ENCODE measurements around the gene ATP8A1. TPM values are rescaled to one million over a fixed set of nuclear protein-coding genes. Genes with fewer than 3 reads are reported as not detected.

ATP8A1 gene
- total and polyA plus RNA-seq, 12 donors, result 14.4 to 58.3 (median 27.7) TPM

- 0 to 3% (median 0%) methylated on average over 6 to 31 of the region's 31 CpGs for WGBS, 4 donors
- TF ChIP-seq, protein P1, sequence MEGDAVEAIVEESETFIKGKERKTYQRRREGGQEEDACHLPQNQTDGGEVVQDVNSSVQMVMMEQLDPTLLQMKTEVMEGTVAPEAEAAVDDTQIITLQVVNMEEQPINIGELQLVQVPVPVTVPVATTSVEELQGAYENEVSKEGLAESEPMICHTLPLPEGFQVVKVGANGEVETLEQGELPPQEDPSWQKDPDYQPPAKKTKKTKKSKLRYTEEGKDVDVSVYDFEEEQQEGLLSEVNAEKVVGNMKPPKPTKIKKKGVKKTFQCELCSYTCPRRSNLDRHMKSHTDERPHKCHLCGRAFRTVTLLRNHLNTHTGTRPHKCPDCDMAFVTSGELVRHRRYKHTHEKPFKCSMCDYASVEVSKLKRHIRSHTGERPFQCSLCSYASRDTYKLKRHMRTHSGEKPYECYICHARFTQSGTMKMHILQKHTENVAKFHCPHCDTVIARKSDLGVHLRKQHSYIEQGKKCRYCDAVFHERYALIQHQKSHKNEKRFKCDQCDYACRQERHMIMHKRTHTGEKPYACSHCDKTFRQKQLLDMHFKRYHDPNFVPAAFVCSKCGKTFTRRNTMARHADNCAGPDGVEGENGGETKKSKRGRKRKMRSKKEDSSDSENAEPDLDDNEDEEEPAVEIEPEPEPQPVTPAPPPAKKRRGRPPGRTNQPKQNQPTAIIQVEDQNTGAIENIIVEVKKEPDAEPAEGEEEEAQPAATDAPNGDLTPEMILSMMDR (IDR thresholded peaks at IDR 0.05), result no peak
- TF ChIP-seq POLR2A (IDR thresholded peaks at IDR 0.05), result no peak
Measured at GRCh38 chr4:42656679-42656943, 294 bp downstream of the ATP8A1 start.

GRCh38 chr4:42655921-42656678 is 805 bp downstream of the ATP8A1 start:
- Histone ChIP-seq H3K4me1 (replicated peaks in 1 of 2) (peaks cover 22 to 38% of the 10 kb centered on the region in 2 donors), H3K9me3 (replicated peaks in 1 of 3) (no peaks in the 10 kb centered on the region), H3K36me3 (replicated peaks in 1 of 2) (no peaks in the 10 kb centered on the region), H3K27ac (peak overlapping the region; percentile 6 to 93 (median 78)), H3K4me3 (peak overlapping the region; percentile 3 to 90 (median 67)), H3K27me3 (no peaks in the 10 kb centered on the region)
- WGBS, 4 donors, result 1% methylated on average over 35 to 39 of the region's 39 CpGs
- intact Hi-C loops (cut with DNase I), result no loop called here
- peak in 1 of 2 donors; percentile 14 for TF ChIP-seq POLR2A (IDR thresholded peaks at IDR 0.05)
- TF ChIP-seq, protein P1 (IDR thresholded peaks at IDR 0.05), result no peak
- DNase-seq, result peak; percentile 31 to 68 (median 47)

More at GRCh38 chr4:42656679-42656943, 294 bp downstream of the ATP8A1 start:
- Histone ChIP-seq H3K4me3 (peak overlapping the region; percentile 3 to 90 (median 67)), H3K27ac (peak overlapping the region in 4 of 5 donors; percentile 6 to 93 (median 85)), H3K27me3 (no peaks in the 10 kb centered on the region), H3K9me3 (replicated peaks in 1 of 3) (no peaks in the 10 kb centered on the region), H3K4me1 (replicated peaks in 1 of 2) (peaks cover 22 to 38% of the 10 kb centered on the region in 2 donors), H3K36me3 (replicated peaks in 1 of 2) (no peaks in the 10 kb centered on the region)
- intact Hi-C loops (cut with DNase I), result no loop called here
- DNase-seq, result peak in 1 of 7 donors; percentile 19

GRCh38 chr4:42655269-42655637 is 1.7 kb downstream of the ATP8A1 start:
- WGBS, 4 donors, result 30 to 49% (median 41%) methylated on average over 1 of the region's 1 CpG
- intact Hi-C loops (cut with DNase I), result no loop called here
- Histone ChIP-seq H3K36me3 (replicated peaks in 1 of 2) (no peaks in the 10 kb centered on the region), H3K4me3 (peak overlapping the region in 2 of 4 donors; percentile 76 to 90), H3K27me3 (no peaks in the 10 kb centered on the region), H3K4me1 (replicated peaks in 1 of 2) (peaks cover 22 to 38% of the 10 kb centered on the region in 2 donors), H3K9me3 (replicated peaks in 1 of 3) (no peaks in the 10 kb centered on the region), H3K27ac (peak overlapping the region; percentile 67 to 93 (median 78))
- DNase-seq, result no peak
- TF ChIP-seq, protein P1 (IDR thresholded peaks at IDR 0.05), result peak in 1 of 6 experiments; percentile 11
- no peak for TF ChIP-seq POLR2A (IDR thresholded peaks at IDR 0.05)

DNA sequence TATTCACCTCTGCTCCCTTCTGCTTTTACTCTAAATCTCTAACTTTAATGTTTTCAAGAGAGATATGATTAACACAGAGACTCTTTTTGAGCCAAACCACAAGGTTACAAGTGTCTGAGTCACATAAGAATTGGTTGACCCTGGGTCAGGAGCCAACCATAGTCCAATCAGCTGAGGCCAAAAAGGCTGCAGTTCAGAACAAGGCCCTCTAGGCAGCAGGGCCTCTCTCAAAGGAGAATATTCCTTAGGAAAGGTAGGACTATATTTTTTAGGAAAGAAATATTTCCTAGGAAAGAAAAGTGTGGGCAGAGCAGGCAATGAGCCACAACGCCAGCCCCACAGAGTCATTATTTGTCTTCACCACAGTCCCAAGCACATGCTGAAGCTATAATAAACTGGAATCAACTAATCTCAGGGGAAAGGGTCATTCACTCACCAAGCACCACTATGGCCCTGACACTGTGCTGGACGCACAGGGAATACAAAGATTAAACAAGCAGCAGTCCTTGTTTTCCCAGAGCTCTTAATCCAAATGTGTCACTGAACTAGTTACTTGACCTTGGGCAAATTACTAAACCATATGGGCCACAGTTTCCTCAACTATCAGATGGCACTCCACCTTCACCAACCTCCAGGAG is 2.2 kb downstream of the ATP8A1 start:
- H3K4me3 ChIP-seq, result no peak overlapping the region
- H3K27me3 ChIP-seq, result no peaks in the 10 kb centered on the region
- DNase-seq, result peak; percentile 57 to 87 (median 79)
- peaks cover 22 to 38% of the 10 kb centered on the region in 2 donors for H3K4me1 ChIP-seq (replicated peaks in 1 of 2)
- H3K9me3 ChIP-seq (replicated peaks in 1 of 3), result no peaks in the 10 kb centered on the region
- no peaks in the 10 kb centered on the region for H3K36me3 ChIP-seq (replicated peaks in 1 of 2)
- H3K27ac ChIP-seq, result peak overlapping the region; percentile 67 to 93 (median 78)
- TF ChIP-seq POLR2A (IDR thresholded peaks at IDR 0.05), result peak in 1 of 2 donors; percentile 66
- TF ChIP-seq, protein P1 (IDR thresholded peaks at IDR 0.05), result peak in 3 of 6 experiments; percentile 7 to 31 (median 23)
- intact Hi-C loops (cut with DNase I), result no loop called here
- WGBS, 4 donors, result 37 to 45% (median 43%) methylated on average over 2 of the region's 2 CpGs

All from adrenal gland (tissue), 12 donors.